ENCODE data around the gene DIAPH2.

Gene DIAPH2

GRCh38 chrX:96919672-96920071 is 235.0 kb downstream of the DIAPH2 start:
- DNase-seq (ENCODE audit: insufficient read length, low spot score) (no peak), FAIRE-seq (no peak)

GRCh38 chrX:96924581-96924980 is 239.9 kb downstream of the DIAPH2 start:
- FAIRE-seq (no peak), DNase-seq (ENCODE audit: insufficient read length, low spot score) (no peak)

GRCh38 chrX:96929036-96929435 is 244.4 kb downstream of the DIAPH2 start:
- DNase-seq (ENCODE audit: insufficient read length, low spot score) (no peak), FAIRE-seq (no peak)

- DNase-seq (ENCODE audit: insufficient read length, low spot score) (no peak), FAIRE-seq (no peak)
Observed at GRCh38 chrX:96957718-96958117, 273.1 kb downstream of the DIAPH2 start.

GRCh38 chrX:96971812-96972211 is 287.2 kb downstream of the DIAPH2 start:
- FAIRE-seq, result no peak
- no peak for DNase-seq (ENCODE audit: insufficient read length, low spot score)

GRCh38 chrX:96978906-96979305 is 294.3 kb downstream of the DIAPH2 start:
- peak; percentile 63 for FAIRE-seq

GRCh38 chrX:96979766-96980165 is 295.1 kb downstream of the DIAPH2 start:
- no peak for FAIRE-seq
- no peak for DNase-seq (ENCODE audit: insufficient read length, low spot score)

More at GRCh38 chrX:96978906-96979305, 294.3 kb downstream of the DIAPH2 start:
- DNase-seq (ENCODE audit: insufficient read length, low spot score), result no peak

GRCh38 chrX:96982161-96982560 is 297.5 kb downstream of the DIAPH2 start:
- no peak for FAIRE-seq
- no peak for DNase-seq (ENCODE audit: insufficient read length, low spot score)

- no peak for DNase-seq (ENCODE audit: insufficient read length, low spot score)
- no peak for FAIRE-seq
Observed at GRCh38 chrX:96984538-96984937, 299.9 kb downstream of the DIAPH2 start.

GRCh38 chrX:96985046-96985445 is 300.4 kb downstream of the DIAPH2 start:
- no peak for DNase-seq (ENCODE audit: insufficient read length, low spot score)
- no peak for FAIRE-seq

GRCh38 chrX:96987228-96987627 is 302.6 kb downstream of the DIAPH2 start:
- FAIRE-seq, result no peak
- no peak for DNase-seq (ENCODE audit: insufficient read length, low spot score)

GRCh38 chrX:96989830-96990571 is 305.4 kb downstream of the DIAPH2 start:
- DNase-seq (ENCODE audit: insufficient read length, low spot score) (no peak), FAIRE-seq (no peak)

- DNase-seq (ENCODE audit: insufficient read length, low spot score) (no peak), FAIRE-seq (peak; percentile 18)
Observed at GRCh38 chrX:96994093-96994492, 309.5 kb downstream of the DIAPH2 start.

- FAIRE-seq (no peak), DNase-seq (ENCODE audit: insufficient read length, low spot score) (no peak)
Observed at GRCh38 chrX:96997196-96997595, 312.6 kb downstream of the DIAPH2 start.

GRCh38 chrX:97000682-97001368 is 316.2 kb downstream of the DIAPH2 start:
- FAIRE-seq (no peak), DNase-seq (ENCODE audit: insufficient read length, low spot score) (no peak)

GRCh38 chrX:97006167-97006566 is 321.5 kb downstream of the DIAPH2 start:
- FAIRE-seq, result no peak

GRCh38 chrX:97009391-97009790 is 324.7 kb downstream of the DIAPH2 start:
- FAIRE-seq (no peak), DNase-seq (ENCODE audit: insufficient read length, low spot score) (no peak)

More at GRCh38 chrX:97006167-97006566, 321.5 kb downstream of the DIAPH2 start:
- DNase-seq (ENCODE audit: insufficient read length, low spot score), result no peak

GRCh38 chrX:97011540-97011939 is 326.9 kb downstream of the DIAPH2 start:
- DNase-seq (ENCODE audit: insufficient read length, low spot score), result no peak
- FAIRE-seq, result no peak

GRCh38 chrX:97016106-97016505 is 331.5 kb downstream of the DIAPH2 start:
- FAIRE-seq, result peak; percentile 11
- no peak for DNase-seq (ENCODE audit: insufficient read length, low spot score)

GRCh38 chrX:97021680-97022079 is 337.0 kb downstream of the DIAPH2 start:
- FAIRE-seq (no peak), DNase-seq (ENCODE audit: insufficient read length, low spot score) (no peak)

GRCh38 chrX:97026406-97026805 is 341.8 kb downstream of the DIAPH2 start:
- FAIRE-seq (peak; percentile 79), DNase-seq (ENCODE audit: insufficient read length, low spot score) (no peak)

- no peak for FAIRE-seq
- no peak for DNase-seq (ENCODE audit: insufficient read length, low spot score)
Observed at GRCh38 chrX:97027384-97027922, 342.8 kb downstream of the DIAPH2 start.

Data from GM19239 (cell line).